Activated CD8-positive, alpha-beta memory T cell treated with anti-CD3 and anti-CD28 coated beads, Interleukin-2, amount 50 U/mL, for 24 hours (primary cell): ENCODE results near the gene VWDE.
"Not testable (repeated sequence)": the region's sequence is repeated elsewhere in the genome, so short reads cannot be mapped to it uniquely, and the experiment has no call there.

Experiments used
- DNase-seq: peaks from one replicate; pipeline ENCODE4 v3.0.0-alpha.2; 2020; ENCODE audit errors: extremely low read depth

The VWDE gene

GRCh38 chr7:12403287-12404181 is at the start of gene VWDE:
VWDE (minus strand) TSS chr7:12403865; CDS start chr7:12403716, 149 bp downstream.
- no peak for DNase-seq

DNA sequence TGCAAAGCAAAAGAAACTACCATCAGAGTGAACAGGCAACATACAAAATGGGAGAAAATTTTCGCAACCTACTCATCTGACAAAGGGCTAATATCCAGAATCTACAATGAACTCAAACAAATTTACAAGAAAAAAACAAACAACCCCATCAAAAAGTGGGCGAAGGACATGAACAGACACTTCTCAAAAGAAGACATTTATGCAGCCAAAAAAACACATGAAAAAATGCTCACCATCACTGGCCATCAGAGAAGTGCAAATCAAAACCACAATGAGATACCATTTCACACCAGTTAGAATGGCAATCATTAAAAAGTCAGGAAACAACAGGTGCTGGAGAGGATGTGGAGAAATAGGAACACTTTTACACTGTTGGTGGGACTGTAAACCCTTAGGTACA is 49.5 kb upstream of the VWDE start:
- DNase-seq: not testable (repeated sequence)

GRCh38 chr7:12450615-12451014 is 47.0 kb upstream of the VWDE start:
- DNase-seq: no peak

DNA sequence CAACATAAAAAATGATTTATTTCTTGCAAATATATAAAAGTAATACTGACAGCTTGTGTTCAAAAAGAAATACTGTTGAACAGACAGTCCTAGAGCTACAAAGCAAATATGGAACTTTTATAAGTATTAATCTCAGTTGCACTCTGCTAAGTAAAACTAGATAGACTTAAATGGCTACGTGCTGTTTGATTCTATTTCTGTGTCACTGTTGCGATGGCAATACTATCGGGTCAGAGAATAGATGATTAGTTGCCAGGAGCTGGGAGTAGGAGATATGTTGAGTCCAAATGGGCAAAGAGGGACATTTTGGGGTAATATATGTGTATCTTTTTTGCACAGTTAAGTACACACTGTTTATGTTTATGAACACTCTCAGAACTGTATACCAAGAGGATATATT is 41.1 kb upstream of the VWDE start:
- DNase-seq: no peak

DNA sequence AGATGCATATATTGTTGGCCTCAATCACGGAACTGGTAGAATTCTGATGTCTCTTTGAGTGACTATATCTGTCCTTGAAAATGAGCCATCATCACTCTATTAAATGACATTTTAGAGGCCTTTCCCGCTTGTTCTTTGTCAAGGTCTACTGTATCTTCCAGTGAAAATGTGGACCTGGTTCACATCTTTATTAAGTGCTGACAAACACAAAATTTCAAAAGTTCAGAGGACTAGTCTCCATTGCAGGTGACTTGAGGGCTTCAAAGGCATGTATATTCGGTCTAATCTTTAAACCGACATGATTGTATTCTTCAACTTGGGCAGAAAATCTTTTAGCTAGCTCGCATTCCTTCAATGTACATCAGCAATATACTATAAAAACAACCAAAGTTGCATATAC is 36.6 kb upstream of the VWDE start:
- no peak for DNase-seq

DNA sequence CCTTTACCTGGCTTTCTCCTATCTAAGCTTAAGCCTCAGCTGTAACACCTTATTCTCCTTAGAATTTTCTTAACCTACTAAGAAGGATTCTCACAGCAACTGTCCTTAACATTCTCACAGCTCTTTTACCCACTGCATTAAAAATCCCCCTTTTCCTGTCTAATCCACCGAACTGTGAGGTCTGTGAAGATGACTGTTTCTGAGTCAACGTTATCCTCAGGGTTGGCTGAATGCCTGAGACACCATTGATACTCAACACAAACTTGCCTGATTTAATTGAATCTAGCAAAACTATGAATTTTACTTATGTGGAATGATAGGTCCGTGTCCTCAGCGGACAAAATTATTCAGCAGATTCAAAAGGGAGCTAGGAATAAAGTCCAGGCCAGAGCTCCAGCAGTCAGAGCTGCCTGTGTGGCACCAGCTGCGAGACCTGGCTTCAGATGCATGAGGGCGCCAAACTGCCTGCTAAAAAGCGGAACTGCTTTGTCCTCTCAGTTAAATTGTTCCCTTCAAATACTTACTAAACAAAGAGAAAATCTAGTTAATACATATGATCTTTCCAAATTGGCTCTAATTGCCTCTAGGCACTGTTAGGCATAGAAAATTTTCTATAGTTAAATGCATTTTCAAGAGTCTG is 33.4 kb upstream of the VWDE start:
- DNase-seq: no peak

DNA sequence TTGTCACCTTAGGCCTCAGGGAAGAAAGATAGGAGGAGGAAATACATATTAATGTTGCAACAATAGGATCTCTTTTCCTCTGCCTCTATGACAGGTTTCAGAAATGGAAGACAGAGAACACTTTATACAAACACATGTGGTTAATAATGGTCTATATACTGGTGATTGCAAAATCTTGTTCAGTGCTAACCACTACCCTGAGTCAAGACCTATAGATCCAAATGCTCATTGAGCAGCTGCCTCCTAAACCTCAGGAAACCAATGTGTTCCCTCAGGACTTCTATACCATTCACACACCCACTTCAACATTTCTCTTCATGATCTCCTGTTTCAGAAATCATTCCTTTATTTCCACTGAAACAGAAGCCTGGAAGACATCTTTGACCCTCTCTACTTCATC is 32.5 kb upstream of the VWDE start:
- DNase-seq: no peak

GRCh38 chr7:12434012-12434642 is 30.5 kb upstream of the VWDE start:
- no peak for DNase-seq

DNA sequence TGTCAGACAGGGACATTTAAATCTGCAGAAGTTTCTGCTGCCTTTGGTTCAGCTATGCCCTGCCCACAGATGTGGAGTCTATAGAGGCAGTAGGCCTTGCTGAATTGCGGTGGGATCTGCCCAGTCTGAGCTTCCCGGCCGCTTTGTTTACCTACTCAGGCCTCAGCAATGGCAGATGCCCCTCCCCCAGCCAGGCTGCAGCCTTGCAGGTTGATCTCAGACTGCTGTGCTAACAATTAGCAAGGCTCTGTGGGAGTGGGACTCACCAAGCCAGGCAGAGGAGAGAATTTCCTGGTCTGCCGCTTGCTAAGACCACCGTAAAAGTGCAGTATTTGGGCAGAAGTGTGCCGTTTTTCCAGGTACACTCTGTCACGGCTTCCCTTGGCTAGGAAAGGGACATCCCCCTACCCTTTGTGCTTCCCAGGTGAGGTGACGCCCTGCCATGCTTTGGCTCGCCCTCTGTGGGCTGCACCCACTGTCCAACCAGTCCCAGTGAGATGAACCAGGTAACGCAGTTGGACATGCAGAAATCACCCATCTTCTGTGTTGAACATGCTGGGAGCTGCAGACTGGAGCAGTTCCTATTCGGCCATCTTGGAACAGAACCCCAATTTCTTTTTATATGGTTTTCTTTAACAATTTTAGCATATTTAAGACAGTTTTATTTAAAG is 28.4 kb upstream of the VWDE start:
- no peak for DNase-seq

GRCh38 chr7:12425311-12425710 is 21.6 kb upstream of the VWDE start:
- DNase-seq: no peak

DNA sequence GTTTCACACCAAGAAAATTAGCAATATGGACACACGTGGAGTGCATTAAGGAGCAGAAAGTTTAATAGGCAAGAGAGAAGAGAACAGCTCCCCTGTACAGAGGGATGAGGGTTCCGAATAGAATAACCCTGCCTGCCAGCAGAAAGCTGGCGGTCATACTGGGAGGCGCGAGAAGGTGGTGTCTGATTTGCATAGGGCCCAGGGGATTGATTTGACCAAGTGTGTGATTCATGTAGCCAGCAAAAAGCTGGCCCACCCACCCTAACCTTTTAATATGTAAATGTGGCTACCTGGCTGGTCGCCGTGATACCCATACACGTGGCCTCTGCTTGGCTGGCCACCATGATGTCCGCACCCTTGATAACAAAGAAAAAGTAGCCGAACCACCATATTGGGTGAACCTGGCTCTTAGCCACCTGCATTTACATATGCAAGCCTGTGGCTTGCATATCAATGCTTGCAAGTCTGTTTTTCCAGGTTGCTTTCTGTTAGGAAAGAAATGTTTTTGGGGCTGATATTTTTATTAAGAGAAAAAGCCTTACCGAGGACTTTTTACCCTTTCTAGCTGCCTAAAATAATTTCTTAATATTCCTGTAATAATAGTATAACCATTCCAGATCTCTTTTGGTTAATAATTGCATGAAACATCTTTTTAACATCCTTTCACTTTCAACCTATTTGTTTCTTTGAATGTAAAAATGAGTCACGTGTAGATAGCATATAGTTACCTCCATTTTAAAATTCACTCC is 20.5 kb upstream of the VWDE start:
- no peak for DNase-seq

DNA sequence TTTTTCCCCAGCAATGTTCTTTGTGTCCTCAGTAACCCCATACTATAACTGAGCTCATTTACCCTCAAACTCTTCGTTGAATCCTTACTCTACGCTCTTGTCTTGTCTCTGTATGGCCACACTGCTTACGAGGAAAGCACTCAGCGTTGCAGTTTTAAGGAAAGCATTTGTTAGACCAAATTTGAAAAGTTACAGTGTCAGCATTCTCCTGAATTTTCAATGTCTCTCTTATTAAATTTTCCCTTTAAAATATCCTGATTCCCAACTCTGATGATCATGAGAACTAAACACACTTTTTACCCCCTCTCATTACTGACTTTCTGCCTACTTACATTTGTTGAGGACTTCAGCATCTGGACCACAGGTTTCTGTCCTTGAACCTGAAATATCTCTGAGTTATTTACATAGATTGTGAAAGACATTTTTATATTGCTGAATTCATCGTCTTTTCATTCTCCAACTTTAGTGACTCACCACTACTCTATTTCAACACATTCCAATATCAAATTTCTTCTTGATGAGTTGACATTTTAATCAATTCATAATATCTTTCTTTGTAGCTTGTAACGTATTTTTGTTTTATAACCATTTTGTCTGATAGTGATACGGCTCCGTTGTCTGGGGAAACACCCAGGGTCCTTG is 19.8 kb upstream of the VWDE start:
- no peak for DNase-seq

- DNase-seq: no peak
Measured at GRCh38 chr7:12422554-12423320, 19.1 kb upstream of the VWDE start.

- no peak for DNase-seq
Measured at GRCh38 chr7:12418452-12418851, 14.8 kb upstream of the VWDE start.

DNA sequence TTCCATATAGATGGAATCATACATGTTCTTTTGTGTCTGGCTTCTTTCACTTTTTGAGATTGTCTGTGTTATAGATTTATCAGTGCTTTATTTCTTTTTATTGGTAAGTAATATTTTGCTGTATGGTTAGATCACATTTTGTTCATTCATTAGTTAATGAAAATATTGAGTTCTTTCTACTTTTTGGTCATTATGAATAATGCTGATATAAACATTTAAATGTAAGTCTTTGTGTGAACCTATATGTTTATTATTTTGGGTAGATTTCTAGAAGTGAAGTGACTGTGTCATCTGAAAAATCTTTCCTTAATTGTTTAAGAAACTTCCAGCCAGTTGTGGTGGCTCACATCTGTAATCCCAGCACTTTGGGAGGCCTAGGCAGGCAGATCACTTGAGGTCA is 11.4 kb upstream of the VWDE start:
- DNase-seq: no peak

GRCh38 chr7:12412407-12412806 is 8.7 kb upstream of the VWDE start:
- DNase-seq: no peak

GRCh38 chr7:12410523-12410922 is 6.9 kb upstream of the VWDE start:
- no peak for DNase-seq

- DNase-seq: no peak
Measured at GRCh38 chr7:12409097-12409711, 5.5 kb upstream of the VWDE start.

- not testable (repeated sequence) for DNase-seq
Measured at GRCh38 chr7:12407652-12408051, 4.0 kb upstream of the VWDE start.

GRCh38 chr7:12402365-12402725 is 1.3 kb downstream of the VWDE start:
- no peak for DNase-seq
